Endodermal cell (in vitro differentiated cells): ENCODE measurements around the gene ICA1L. TPM values are rescaled to one million over a fixed set of nuclear protein-coding genes. Genes with fewer than 3 reads are reported as not detected.
"Not testable (repeated sequence)": the region's sequence is repeated elsewhere in the genome, so short reads cannot be mapped to it uniquely, and the experiment has no call there.

Experiments
- DNase-seq: peaks from one replicate; pipeline ENCODE4 v3.0.0-alpha.2; 2017
- H3K27ac ChIP-seq: 2 replicates; pipeline ENCODE4 v1.5.1; 2013; ENCODE audit warnings: mild to moderate bottlenecking, low read depth, low read length, moderate library complexity
- H3K27me3 ChIP-seq: 2 replicates; pipeline ENCODE4 v1.6.1; 2013; ENCODE audit warnings: mild to moderate bottlenecking, low read length, moderate library complexity; ENCODE audit not compliant: insufficient read depth, control insufficient read depth, poor library complexity, severe bottlenecking
- H3K36me3 ChIP-seq: 2 replicates; pipeline ENCODE4 v1.7.0; 2013; ENCODE audit warnings: mild to moderate bottlenecking, low read length, moderate library complexity; ENCODE audit not compliant: control insufficient read depth, insufficient read depth
- H3K4me1 ChIP-seq: one replicate; pipeline ENCODE4 v1.7.0; 2013; ENCODE audit warnings: low read length; ENCODE audit not compliant: control insufficient read depth, insufficient read depth
- H3K4me3 ChIP-seq: 2 replicates; pipeline ENCODE4 v1.5.1; 2013; ENCODE audit warnings: mild to moderate bottlenecking, low read length, moderate library complexity
- H3K9ac ChIP-seq: 2 replicates; pipeline ENCODE4 v1.6.1; 2013; ENCODE audit warnings: mild to moderate bottlenecking, low read length, moderate library complexity; ENCODE audit not compliant: poor library complexity, severe bottlenecking; ENCODE audit errors: extremely low read depth
- H3K9me3 ChIP-seq: 2 replicates; pipeline ENCODE4 v1.6.1; 2013; ENCODE audit warnings: mild to moderate bottlenecking, low read length, moderate library complexity; ENCODE audit not compliant: control insufficient read depth
- H3K27ac Mint-ChIP-seq: 2 replicates; pipeline ENCODE4 v1.8.0; 2020; ENCODE audit warnings: mixed read lengths
- H3K27me3 Mint-ChIP-seq: 2 replicates; pipeline ENCODE4 v1.8.0; 2021; ENCODE audit warnings: mild to moderate bottlenecking, mixed read lengths; ENCODE audit not compliant: insufficient read depth
- H3K36me3 Mint-ChIP-seq: 2 replicates; pipeline ENCODE4 v1.8.0; 2020; ENCODE audit warnings: low read depth, mixed read lengths
- H3K4me1 Mint-ChIP-seq: 2 replicates; pipeline ENCODE4 v1.8.0; 2020; ENCODE audit warnings: mixed read lengths
- H3K4me3 Mint-ChIP-seq: 2 replicates; pipeline ENCODE4 v1.8.0; 2020; ENCODE audit warnings: mild to moderate bottlenecking, moderate library complexity, mixed read lengths
- H3K9me3 Mint-ChIP-seq: 2 replicates; pipeline ENCODE4 v1.8.0; 2020; ENCODE audit warnings: mild to moderate bottlenecking, mixed read lengths
- WGBS, 2 experiments: methylation state at CpG; one replicate each; pipeline versions ENCODE4 v1.1.5 to v1.1.7; 2013; ENCODE audit warnings: missing lambda C conversion rate in 2 of 2, mixed read lengths in 1 of 2; ENCODE audit not compliant: insufficient coverage in 1 of 2, insufficient read length in 1 of 2; 5-methylcytosine and 5-hydroxymethylcytosine counted together
- total RNA-seq, 2 donors: library from RNA; stranded (reverse); fragmentation: NEBNext Ultra II Directional in 1 of 2; extraction: Animal tissue kit (Norgen Biotek cat#: 25700) in 1 of 2; gene quantifications; 2 replicates in 1 of 2; 3 replicates in 1 of 2; pipeline ENCODE4 v1.2.1, GENCODE V29; 2021
- TF ChIP-seq, protein P1 (sequence below): fragments of 200-600 bp; sonication (generic); conservative IDR thresholded peaks from 2 replicates; pipeline ENCODE4 v1.5.0; 2021; ENCODE audit warnings: antibody characterized with exemption, mild to moderate bottlenecking

The ICA1L gene
- total RNA-seq, 2 donors from 2014 or later: 8.2 to 12.2 TPM

DNA sequence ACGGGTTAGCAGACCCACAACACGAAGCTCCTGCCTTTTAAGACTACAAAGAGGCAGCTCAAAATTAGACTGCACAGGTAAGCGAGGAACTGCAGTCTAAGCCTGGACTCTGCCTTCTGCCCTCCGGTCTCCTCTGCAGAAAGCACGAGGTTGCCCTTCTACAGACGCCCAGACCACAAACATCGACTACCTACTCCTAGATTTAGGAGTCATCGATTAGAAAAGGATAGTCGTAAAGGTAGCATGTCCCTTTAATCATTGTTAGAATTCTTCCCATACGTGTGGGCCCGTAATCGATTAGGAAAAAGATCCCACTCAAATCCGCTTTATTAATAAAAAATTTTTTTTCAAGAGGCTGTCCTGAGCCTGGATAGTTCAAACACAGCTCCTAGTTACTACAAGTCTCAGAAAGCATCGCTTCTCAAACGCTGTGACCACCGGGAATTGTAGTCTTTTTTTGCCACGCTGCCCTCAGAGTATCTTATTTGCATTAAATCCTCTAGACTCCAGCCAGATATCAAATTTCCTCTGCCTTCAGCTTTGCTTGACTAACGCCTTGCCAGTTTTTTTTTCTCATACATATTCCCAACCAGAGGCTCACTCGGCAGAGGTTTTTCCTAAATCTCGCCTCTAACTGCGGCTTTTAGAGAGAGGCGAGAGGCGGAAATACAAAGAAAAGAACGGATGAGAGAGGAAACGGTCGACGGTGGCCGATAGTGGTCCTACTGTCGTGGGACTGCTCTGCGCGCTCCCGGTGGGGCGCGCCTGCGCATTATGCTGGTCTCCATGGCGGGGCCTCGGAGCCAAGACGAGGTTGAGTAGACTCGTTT, 40.2 kb upstream of the ICA1L start, which contains the start of the genes CARF and WDR12:
CARF (plus strand) TSS at position 764 of the 830 bp plus-strand sequence. CDS start 29,628 bp downstream, outside the sequence.
WDR12 (minus strand) TSS at position 162 of the 830 bp plus-strand sequence. CDS start 197 bp downstream, outside the sequence.
- no peaks in the 10 kb centered on the region for H3K9me3 Mint-ChIP-seq
- WGBS, 2 experiments: 0% methylated on average over 25 to 38 of the region's 39 CpGs

DNA sequence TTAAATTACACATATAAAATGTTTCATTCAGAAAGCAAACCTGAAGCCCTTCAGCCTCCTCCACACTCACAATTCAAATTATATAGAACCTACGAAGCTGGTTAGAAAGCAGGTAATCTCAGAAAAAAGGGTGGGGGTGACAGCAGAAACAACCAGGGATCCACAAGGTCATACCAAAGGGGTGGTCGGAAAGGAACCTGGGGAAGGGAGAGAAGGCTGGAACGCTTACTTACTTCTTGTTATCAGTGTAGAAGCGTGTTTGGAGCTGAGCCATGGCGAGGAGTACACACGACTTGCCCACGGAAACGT, 39.6 kb upstream of the ICA1L start:
- Histone ChIP-seq H3K9me3 (no peaks in the 10 kb centered on the region), H3K4me1 (no peaks in the 10 kb centered on the region), H3K4me3 (peak overlapping the region; percentile 98), H3K9ac (peak overlapping the region; percentile 76), H3K27me3 (no peaks in the 10 kb centered on the region), H3K27ac (no peak overlapping the region), H3K36me3 (peaks cover 4% of the 10 kb centered on the region)
- TF ChIP-seq, protein P1, sequence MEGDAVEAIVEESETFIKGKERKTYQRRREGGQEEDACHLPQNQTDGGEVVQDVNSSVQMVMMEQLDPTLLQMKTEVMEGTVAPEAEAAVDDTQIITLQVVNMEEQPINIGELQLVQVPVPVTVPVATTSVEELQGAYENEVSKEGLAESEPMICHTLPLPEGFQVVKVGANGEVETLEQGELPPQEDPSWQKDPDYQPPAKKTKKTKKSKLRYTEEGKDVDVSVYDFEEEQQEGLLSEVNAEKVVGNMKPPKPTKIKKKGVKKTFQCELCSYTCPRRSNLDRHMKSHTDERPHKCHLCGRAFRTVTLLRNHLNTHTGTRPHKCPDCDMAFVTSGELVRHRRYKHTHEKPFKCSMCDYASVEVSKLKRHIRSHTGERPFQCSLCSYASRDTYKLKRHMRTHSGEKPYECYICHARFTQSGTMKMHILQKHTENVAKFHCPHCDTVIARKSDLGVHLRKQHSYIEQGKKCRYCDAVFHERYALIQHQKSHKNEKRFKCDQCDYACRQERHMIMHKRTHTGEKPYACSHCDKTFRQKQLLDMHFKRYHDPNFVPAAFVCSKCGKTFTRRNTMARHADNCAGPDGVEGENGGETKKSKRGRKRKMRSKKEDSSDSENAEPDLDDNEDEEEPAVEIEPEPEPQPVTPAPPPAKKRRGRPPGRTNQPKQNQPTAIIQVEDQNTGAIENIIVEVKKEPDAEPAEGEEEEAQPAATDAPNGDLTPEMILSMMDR: no peak
- H3K36me3 Mint-ChIP-seq: peaks cover 16% of the 10 kb centered on the region
- H3K4me1 Mint-ChIP-seq: no peaks in the 10 kb centered on the region
- peak overlapping the region; percentile 97 for H3K27ac Mint-ChIP-seq
- 0 to 2% methylated on average over 7 to 8 of the region's 8 CpGs for WGBS, 2 experiments
- no peak for DNase-seq
- no peaks in the 10 kb centered on the region for H3K27me3 Mint-ChIP-seq
- H3K4me3 Mint-ChIP-seq: peak overlapping the region; percentile 92
- H3K9me3 Mint-ChIP-seq: no peaks in the 10 kb centered on the region

More for the DNA sequence above, 40.2 kb upstream of the ICA1L start, which contains the start of the genes CARF and WDR12:
- no peaks in the 10 kb centered on the region for H3K36me3 ChIP-seq
- Mint-ChIP-seq H3K4me1 (no peaks in the 10 kb centered on the region), H3K27ac (peak within 1 kb of the TSS; percentile 97), H3K36me3 (peaks cover 11% of the 10 kb centered on the region), H3K27me3 (no peaks in the 10 kb centered on the region), H3K4me3 (peak within 1 kb of the TSS; percentile 92)
- TF ChIP-seq, protein P1: no peak
- peak within 1 kb of the TSS; percentile 98 for H3K4me3 ChIP-seq
- H3K27me3 ChIP-seq: no peaks in the 10 kb centered on the region
- peak; percentile 96 for DNase-seq
- H3K9ac ChIP-seq: peak within 1 kb of the TSS; percentile 76
- peak within 1 kb of the TSS; percentile 98 for H3K27ac ChIP-seq
- no peaks in the 10 kb centered on the region for H3K9me3 ChIP-seq
- H3K4me1 ChIP-seq: no peaks in the 10 kb centered on the region

DNA sequence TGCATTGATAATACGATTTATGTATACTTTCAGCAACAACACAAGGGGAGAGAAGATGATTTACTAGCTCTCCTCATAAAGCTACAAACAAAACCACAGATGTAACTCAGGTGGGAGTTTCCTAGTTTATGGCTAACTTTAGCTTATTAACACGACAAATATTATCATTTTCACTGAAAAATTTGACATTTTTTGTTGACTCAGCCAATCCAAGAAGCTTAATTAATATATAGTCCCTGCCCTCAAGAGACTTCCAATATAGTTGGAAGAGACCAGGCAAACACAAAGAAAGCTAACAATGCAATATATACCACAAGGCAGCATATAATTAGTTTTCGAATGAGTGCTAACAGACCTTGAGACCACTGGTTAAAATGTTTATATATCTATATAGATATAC, 39.1 kb upstream of the ICA1L start:
- Mint-ChIP-seq H3K9me3 (peaks cover under 1% of the 10 kb centered on the region), H3K36me3 (peaks cover 21% of the 10 kb centered on the region), H3K27ac (no peak overlapping the region), H3K4me3 (peak overlapping the region; percentile 92), H3K27me3 (no peaks in the 10 kb centered on the region), H3K4me1 (no peaks in the 10 kb centered on the region)
- Histone ChIP-seq H3K36me3 (peaks cover 9% of the 10 kb centered on the region), H3K27me3 (no peaks in the 10 kb centered on the region), H3K27ac (no peak overlapping the region), H3K4me3 (peak overlapping the region; percentile 98), H3K9ac (peak overlapping the region; percentile 76), H3K9me3 (peaks cover 2% of the 10 kb centered on the region), H3K4me1 (no peaks in the 10 kb centered on the region)
- TF ChIP-seq, protein P1: no peak
- 20 to 37% methylated on average over 1 to 2 of the region's 3 CpGs for WGBS, 2 experiments
- DNase-seq: no peak

DNA sequence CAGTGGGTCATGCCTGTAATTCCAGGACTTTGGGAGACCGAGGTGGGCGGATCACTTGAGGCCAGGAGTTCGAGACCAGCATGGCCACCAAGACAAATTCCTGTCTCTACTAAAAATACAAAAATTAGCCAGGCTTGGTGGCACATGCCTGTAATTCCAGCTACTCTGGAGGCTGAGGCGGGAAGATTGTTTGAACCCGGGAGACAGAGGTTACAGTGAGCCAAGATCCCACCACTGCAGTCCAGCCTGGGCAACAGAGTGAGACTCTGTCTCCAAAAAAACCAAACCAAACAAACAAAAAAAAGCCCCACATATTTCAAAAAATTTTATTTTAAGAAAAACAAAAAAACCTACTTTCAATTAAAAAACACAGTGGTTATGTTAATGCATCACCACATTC, 38.7 kb upstream of the ICA1L start:
- 90 to 100% methylated on average over 2 to 5 of the region's 5 CpGs for WGBS, 2 experiments

More for the DNA sequence above, 38.7 kb upstream of the ICA1L start:
- peaks cover 25% of the 10 kb centered on the region for H3K36me3 Mint-ChIP-seq
- not testable (repeated sequence) for H3K4me1 ChIP-seq, H3K9me3 ChIP-seq, DNase-seq, H3K9ac ChIP-seq, H3K4me1 Mint-ChIP-seq, H3K27me3 Mint-ChIP-seq, H3K27ac ChIP-seq, H3K27me3 ChIP-seq, H3K9me3 Mint-ChIP-seq
- H3K4me3 Mint-ChIP-seq: peak overlapping the region; percentile 92
- peak overlapping the region; percentile 98 for H3K4me3 ChIP-seq
- peaks cover 13% of the 10 kb centered on the region for H3K36me3 ChIP-seq
- peak overlapping the region; percentile 44 for H3K27ac Mint-ChIP-seq
